Measurements from ENCODE around the gene SLC38A9. TPM values are rescaled to one million over a fixed set of nuclear protein-coding genes. Genes with fewer than 3 reads are reported as not detected.

Gene SLC38A9
- total and polyA plus RNA-seq, 2 of the 8 experiments (the other 6 are each of a cell fraction or from before 2014, with no cell fraction given): 29.2 to 43.7 TPM

DNA sequence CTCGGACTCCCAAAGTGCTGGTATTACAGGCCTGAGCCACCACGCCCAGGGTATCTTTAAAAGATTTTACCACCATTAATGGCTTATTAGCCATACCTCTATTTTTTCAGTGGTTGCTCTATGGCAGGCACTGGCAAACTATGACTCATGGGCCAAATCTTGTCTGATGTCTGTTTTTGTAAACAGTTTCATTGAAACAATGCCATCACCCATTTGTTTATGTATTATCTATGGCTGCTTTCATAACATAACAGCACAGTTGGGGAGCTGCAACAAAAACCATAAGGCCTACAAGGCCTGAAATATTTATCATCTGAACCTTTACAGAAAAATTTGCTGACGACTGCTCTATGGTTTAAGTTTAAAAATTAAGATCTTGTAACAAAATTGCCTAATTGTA lies 66.8 kb downstream of the SLC38A9 start:
- no peaks in the 10 kb centered on the region for H3K79me1 ChIP-seq (ENCODE audit: low read depth, low read length)
- H4K20me1 ChIP-seq (replicated peaks in 1 of 2; ENCODE audit: control insufficient read depth in 1 of 2, insufficient read depth in 2 of 2, low read length in 2 of 2): no peaks in the 10 kb centered on the region
- H3K79me2 ChIP-seq (ENCODE audit: control insufficient read depth in 1 of 2, insufficient read depth in 2 of 2, low read length in 2 of 2): no peaks in the 10 kb centered on the region
- DNase-seq (ENCODE audit: low read depth in 1 of 2, low spot score in 2 of 2) (no peak), FAIRE-seq (no peak)
- no peak overlapping the region for H3K23ac ChIP-seq (ENCODE audit: insufficient read length)
- H3K4me1 ChIP-seq (replicated peaks in 1 of 4; ENCODE audit: control insufficient read depth in 3 of 4, insufficient read depth in 4 of 4, low read length in 3 of 4): no peaks in the 10 kb centered on the region; a peak in 1 of 7 replicates
- no peak overlapping the region for H2AK5ac ChIP-seq (ENCODE audit: low read depth, low read length)
- H3K4me2 ChIP-seq (ENCODE audit: insufficient read depth in 1 of 2, low read depth in 2 of 2, low read length in 2 of 2): no peak overlapping the region
- no peak overlapping the region for H3K9ac ChIP-seq (replicated peaks in 1 of 4; ENCODE audit: extremely low read depth in 1 of 4, low read depth in 3 of 4, low read length in 3 of 4)
- CTCF ChIA-PET (ENCODE audit: partially characterized antibody): no interaction called here
- H3K27me3 ChIP-seq (replicated peaks in 1 of 4; ENCODE audit: control insufficient read depth in 3 of 4, extremely low read depth in 1 of 4, insufficient read depth in 3 of 4, low read length in 3 of 4): no peaks in the 10 kb centered on the region
- no peak overlapping the region for H2AFZ ChIP-seq (ENCODE audit: low read length)
- H2BK120ac ChIP-seq (replicated peaks; ENCODE audit: low read depth, low read length): no peak overlapping the region
- no peak overlapping the region for H3K4me3 ChIP-seq (ENCODE audit: extremely low read depth in 1 of 4, insufficient read depth in 2 of 4, low read depth in 3 of 4, low read length in 4 of 4)
- POLR2A ChIA-PET (ENCODE audit: partially characterized antibody): interaction anchor here (0.7 kb wide), 1 partner anchor 66 kb away, joined by 3 read pairs; no protein-coding TSS in a partner anchor
- no peak overlapping the region for H2BK12ac ChIP-seq (ENCODE audit: low read depth, low read length)
- H3K4ac ChIP-seq (replicated peaks; ENCODE audit: insufficient read length, low read depth, low read length): no peak overlapping the region
- H3K14ac ChIP-seq (ENCODE audit: insufficient read length): no peak overlapping the region
- peaks cover 0 to 23% (median under 1%) of the 10 kb centered on the region in 4 experiments; a peak in 4 of 8 replicates for H3K36me3 ChIP-seq (ENCODE audit: control insufficient read depth in 2 of 4, insufficient read depth in 4 of 4, low read length in 3 of 4)
- no peak overlapping the region for H3K56ac ChIP-seq (replicated peaks; ENCODE audit: insufficient read length, low read depth, low read length)
- H2BK15ac ChIP-seq (ENCODE audit: low read length): no peak overlapping the region
- H4K91ac ChIP-seq (replicated peaks; ENCODE audit: insufficient read length, low read length): no peak overlapping the region
- H2BK20ac ChIP-seq (ENCODE audit: low read length): no peak overlapping the region
- no peak overlapping the region for H3K18ac ChIP-seq (ENCODE audit: extremely low read depth, low read length)
- no peak overlapping the region for H4K5ac ChIP-seq (ENCODE audit: insufficient read length, low read depth, low read length)
- H2BK5ac ChIP-seq (ENCODE audit: low read depth, low read length): no peak overlapping the region
- H3K9me3 ChIP-seq (ENCODE audit: insufficient read depth in 2 of 2, low read depth in 1 of 2, low read length in 1 of 2): no peaks in the 10 kb centered on the region
- no peaks in the 10 kb centered on the region; the same call in 1 of the 2 replicates for H3K23me2 ChIP-seq (ENCODE audit: low read depth, low read length)
- no peak overlapping the region for H4K8ac ChIP-seq (ENCODE audit: extremely low read depth, insufficient read depth, low read length)
- 86% methylated on average over 3 of the region's 3 CpGs; no CpG with 5 or more reads in 1 of the 2 experiments for WGBS, 2 experiments (ENCODE audit: extremely low coverage in 1 of 2, insufficient coverage in 1 of 2, insufficient read length in 1 of 2, insufficient replicate concordance in 2 of 2, low coverage in 1 of 2, low lambda C conversion rate in 2 of 2, missing lambda C conversion rate in 1 of 2)
- H3K27ac ChIP-seq (ENCODE audit: low read depth, low read length): no peak overlapping the region
- TF ChIP-seq POLR2AphosphoS5 (IDR thresholded peaks at IDR 0.05; ENCODE audit: low read depth, low read length) (no peak), JUND (IDR thresholded peaks at IDR 0.05; ENCODE audit: low read length) (no peak), CEBPB (IDR thresholded peaks at IDR 0.05; ENCODE audit: low read depth, low read length) (no peak), TCF12 (IDR thresholded peaks at IDR 0.05; ENCODE audit: low read depth, low read length) (no peak), RNF2 (IDR thresholded peaks at IDR 0.05; ENCODE audit: borderline replicate concordance, low read depth, low read length, missing control alignments, poor library complexity, severe bottlenecking) (no peak), ZNF274 (IDR thresholded peaks at IDR 0.05; ENCODE audit: borderline replicate concordance, extremely low read depth, low read length) (no peak), TAF7 (optimal IDR thresholded peaks at IDR 0.05; ENCODE audit: borderline replicate concordance, low read depth, low read length) (no peak), SRF (IDR thresholded peaks at IDR 0.05; ENCODE audit: low read depth, low read length) (no peak), SIN3A (conservative IDR thresholded peaks at IDR 0.05 in 1 of 2, IDR thresholded peaks at IDR 0.05 in 1 of 2; ENCODE audit: low read depth in 1 of 2, low read length in 2 of 2) (no peak), CBX8 (IDR thresholded peaks at IDR 0.05; ENCODE audit: borderline replicate concordance, low read depth, low read length) (no peak)
- TF ChIP-seq, protein P1, sequence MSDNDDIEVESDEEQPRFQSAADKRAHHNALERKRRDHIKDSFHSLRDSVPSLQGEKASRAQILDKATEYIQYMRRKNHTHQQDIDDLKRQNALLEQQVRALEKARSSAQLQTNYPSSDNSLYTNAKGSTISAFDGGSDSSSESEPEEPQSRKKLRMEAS (IDR thresholded peaks at IDR 0.05): no peak
- TF ChIP-seq, protein P2, sequence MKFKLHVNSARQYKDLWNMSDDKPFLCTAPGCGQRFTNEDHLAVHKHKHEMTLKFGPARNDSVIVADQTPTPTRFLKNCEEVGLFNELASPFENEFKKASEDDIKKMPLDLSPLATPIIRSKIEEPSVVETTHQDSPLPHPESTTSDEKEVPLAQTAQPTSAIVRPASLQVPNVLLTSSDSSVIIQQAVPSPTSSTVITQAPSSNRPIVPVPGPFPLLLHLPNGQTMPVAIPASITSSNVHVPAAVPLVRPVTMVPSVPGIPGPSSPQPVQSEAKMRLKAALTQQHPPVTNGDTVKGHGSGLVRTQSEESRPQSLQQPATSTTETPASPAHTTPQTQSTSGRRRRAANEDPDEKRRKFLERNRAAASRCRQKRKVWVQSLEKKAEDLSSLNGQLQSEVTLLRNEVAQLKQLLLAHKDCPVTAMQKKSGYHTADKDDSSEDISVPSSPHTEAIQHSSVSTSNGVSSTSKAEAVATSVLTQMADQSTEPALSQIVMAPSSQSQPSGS (IDR thresholded peaks at IDR 0.05; ENCODE audit: low read length): no peak

Data from H1 (cell line).